Measurements from ENCODE around the gene CPXM2.

The CPXM2 gene

GRCh38 chr10:123795196-123795780 is 96.3 kb downstream of the CPXM2 start:
- DNase-seq, result no peak

DNA sequence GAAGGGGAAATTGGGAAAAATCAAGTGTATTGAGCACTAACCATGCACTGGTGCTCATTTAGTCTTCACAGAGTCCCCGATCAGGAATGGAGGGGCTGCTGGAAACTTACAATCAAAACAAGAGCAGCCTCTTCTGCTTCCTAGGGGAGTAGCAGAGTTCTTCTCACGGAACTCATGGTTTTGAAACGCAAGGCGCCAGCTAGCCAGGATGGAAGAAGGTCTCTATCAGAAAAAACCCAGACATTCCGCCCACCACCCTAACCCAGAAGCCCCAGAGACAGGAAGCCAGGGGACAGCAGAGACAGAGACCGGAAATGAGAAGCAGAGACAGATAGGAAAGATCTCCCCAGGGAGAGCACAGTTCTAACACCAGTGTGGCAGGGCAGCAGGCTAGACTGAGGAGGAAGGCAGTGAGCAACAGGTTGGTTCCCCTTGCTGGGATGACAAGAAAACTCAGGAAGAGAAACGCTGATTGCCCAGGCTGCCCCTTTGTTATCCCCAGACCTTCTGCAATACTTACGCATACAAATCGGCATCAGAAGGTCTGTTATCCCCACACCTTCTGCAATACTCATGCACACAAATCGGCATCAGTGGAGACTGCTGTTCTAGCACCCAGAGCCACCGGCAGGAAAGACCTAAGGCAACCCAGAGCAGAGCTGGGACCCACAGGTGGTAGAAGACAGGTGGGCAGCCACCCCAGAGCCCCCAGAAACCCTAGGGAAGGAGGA is 99.2 kb downstream of the CPXM2 start:
- no peak for DNase-seq

- DNase-seq, result no peak
Observed at GRCh38 chr10:123790132-123790885, 101.3 kb downstream of the CPXM2 start.

GRCh38 chr10:123788981-123789380 is 102.6 kb downstream of the CPXM2 start:
- no peak for DNase-seq

DNA sequence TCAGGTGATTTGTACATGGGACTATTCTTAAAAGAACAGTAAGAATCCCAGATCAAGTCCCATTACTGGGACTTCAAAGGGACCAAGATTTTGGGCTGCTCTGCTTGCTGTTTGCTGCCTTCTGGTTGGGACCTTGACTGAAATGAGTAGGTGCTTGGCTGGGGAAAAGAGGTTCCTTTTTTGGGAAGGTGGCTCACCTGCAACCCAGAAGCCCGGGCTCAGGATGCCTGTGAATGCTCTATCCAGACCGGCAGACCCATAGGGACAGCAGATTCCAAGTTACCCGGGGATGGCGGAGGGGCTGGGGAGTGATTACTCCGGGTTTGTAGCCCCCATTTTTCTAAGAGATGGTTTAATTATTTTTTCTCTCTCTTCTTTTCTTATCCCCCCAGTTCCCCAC is 104.0 kb downstream of the CPXM2 start:
- no peak for DNase-seq

GRCh38 chr10:123786896-123787295 is 104.7 kb downstream of the CPXM2 start:
- DNase-seq, result no peak

GRCh38 chr10:123786306-123786705 is 105.3 kb downstream of the CPXM2 start:
- DNase-seq, result no peak

DNA sequence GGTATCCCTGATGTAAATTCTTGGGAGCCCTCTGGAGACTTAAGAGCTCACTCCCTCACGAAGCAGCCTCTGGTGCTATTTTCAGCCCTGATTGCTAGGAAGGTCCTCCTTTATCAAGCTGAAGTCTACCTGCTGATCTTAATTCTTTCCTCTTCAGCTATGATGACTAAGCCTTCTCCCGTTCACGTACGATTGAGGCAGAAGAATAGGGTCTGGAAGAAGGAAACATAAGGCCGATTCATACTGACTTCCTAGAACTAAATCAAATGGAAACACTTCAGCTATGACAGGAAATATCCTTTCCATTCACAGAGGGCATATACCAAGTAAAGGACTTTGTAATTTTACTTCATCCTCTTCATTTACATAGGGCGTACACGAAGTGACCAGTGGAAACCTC is 107.0 kb downstream of the CPXM2 start:
- no peak for DNase-seq

GRCh38 chr10:123784216-123784615 is 107.4 kb downstream of the CPXM2 start:
- DNase-seq, result no peak

DNA sequence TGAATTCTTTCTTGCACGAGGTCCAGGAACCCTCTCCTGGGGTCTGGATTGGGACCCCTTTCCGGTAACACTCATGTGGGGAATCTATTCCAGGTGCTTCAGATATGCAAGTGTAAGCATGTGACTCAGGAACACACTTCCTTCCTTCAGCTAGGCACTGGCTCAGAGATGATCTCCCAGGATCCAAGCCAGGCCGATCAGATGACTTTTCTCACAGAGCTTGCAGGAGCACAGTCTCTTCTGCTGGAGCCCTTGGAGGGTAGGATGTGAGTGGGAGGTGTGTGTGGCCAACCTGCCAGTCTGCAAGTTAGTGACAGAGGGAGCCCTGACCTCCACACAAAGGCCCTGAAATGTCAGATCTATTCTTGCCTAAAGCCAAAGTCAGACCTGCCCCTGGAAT is 108.3 kb downstream of the CPXM2 start:
- DNase-seq, result no peak

DNA sequence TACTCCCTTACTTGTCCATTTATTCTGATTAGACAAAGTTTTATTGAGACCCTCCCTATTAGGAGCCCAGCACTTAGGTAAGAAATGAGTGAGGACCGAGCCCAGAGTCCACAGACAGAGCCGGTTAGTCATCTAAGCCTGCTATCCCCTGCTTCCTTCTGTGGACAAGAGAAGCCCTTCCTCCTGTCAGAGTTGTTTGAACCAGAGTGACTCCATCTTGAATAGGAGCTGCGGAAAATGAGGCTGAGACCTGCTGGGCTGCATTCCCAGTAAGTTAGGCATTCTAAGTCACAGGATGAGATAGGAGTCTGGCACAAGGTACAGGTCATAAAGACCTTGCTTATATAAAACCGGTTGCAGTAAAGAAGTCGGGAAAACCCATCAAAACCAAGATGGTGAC is 109.1 kb downstream of the CPXM2 start:
- DNase-seq, result no peak

DNA sequence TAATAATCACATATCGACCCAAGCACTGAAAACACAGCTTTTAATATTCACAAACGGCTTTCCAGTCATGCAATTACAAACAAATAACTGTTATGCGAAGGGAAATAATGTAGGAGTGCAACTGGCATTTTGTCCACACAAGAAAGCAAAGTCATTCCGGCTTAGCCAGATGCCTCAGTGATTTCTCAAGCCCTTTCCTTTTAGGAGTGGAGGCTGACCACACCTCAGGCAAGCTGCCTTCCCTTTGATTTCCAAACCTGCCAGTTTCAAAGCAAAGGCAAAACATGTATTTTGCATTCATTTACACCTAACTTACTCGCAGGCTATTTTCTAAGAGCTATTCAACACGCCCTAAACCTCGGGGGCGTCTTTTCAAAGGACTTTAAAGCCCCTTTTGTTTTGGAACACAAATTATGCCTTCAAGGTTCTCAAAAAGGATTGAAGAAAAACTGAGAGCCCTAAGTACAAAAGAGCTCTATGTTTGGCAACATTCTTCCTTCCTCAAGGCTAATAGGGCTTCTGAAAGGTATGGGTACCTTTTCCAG is 109.6 kb downstream of the CPXM2 start:
- DNase-seq, result no peak

GRCh38 chr10:123781324-123781900 is 110.2 kb downstream of the CPXM2 start:
- DNase-seq, result no peak

DNA sequence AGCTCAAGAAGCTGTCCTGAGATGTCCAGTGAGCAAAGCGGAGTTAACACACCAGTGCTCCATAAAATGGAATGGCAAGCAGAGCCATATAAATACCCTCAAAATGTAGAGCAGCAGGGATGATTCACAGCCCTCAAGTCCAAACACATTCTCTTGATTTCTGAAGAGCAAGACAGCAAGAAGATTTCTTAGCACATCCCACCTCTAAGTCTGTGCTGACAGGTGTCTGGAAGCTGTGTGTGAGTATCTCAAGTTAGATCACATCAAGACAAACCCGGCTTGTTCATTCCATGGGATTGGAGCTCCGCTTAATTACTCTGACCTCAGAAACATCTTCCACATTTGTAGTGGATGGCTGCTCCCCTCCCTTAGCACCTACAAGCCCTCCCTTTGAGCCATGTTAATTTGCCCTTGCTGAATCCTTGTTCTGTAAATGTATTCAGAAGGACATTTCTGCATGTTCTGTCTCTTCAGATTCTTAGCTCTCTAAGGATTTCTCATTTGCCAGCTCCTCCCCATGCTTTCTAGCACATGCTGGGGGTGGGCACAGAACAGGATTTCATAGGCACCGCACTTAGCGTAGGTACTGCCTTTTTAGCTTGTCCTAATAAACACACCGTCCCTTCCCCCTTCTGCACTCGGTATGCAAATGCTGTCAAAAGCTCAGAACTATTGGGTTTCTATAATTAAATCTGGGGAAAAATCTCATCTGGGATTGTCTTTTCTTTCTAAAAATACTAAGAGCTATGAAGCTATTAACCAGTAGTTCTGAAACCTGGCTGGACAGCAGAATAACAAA is 112.7 kb downstream of the CPXM2 start:
- no peak for DNase-seq

GRCh38 chr10:123777881-123778280 is 113.7 kb downstream of the CPXM2 start:
- no peak for DNase-seq

- peak; percentile 13 for DNase-seq
Observed at GRCh38 chr10:123774132-123774742, 117.4 kb downstream of the CPXM2 start.

DNA sequence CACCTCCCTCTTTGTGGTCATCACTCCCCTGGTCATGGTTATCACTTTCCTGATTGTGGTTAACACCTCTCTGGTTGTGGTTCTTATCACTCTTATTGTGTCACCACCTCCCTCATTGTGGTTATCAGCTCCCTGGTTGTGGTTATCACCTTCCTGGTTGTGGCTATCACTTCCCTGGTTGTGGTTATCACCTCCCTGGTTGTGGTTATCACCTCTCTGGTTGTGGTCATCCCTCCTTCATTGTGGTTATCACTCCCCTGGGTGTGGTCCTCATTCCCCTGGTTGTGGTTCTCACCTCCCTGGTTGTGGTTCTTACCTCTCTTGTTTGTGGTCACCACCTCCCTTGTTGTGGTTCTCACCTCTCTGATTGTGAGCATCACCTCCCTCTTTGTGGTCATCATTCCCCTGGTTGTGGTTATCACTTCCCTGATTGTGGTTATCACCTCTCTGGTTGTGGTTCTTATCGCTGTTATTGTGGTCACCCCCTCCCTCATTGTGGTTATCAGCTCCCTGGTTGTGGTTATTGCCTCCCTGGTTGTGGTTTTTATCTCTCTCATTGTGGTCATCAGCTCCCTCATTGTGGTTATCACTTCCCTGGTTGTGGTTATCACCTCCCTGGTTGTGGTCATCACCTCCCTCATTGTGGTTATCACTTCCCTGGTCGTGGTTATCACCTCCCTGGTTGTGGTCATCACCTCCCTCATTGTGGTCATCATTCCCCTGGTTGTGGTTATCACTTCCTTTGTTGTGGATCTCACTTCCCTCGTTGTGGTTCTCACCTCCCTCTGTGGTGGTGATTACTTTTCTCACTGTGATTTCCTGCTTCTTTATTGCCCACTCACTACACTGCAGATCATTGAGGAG is 118.7 kb downstream of the CPXM2 start:
- no peak for DNase-seq

DNA sequence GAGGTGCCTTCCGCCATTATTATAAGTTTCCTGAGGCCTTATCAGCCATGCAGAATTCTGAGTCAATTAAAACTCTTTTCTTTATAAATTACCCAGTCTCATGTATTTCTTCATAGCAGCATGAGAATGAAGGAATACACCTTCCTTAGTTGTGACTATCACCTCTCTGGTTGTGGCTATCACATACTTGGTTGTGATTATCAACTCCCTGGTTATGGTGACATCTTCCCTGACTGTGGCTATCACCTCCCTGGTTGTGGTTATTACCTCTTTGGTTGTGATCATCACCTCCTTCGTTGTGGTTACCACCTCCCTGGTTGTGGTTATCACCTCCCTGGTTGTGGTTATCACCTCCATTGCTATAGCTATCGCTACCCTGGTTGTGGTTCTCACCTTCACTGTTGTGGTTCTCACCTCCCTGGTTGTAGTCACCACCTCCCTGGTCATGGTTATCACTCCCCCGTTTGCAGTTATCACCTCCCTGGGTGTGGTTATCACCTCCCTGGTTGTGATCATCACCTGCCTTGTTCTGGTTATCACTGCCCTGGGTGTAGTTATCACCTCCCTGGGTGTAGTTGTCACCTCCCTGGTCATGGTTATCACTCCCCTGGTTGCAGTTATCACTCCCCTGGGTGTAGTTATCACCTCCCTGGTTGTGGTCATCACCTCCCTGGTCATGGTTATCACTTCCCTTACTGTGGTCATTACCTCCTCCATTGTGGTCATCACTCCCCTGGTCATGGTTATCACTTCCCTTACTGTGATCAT is 119.5 kb downstream of the CPXM2 start:
- no peak for DNase-seq

DNA sequence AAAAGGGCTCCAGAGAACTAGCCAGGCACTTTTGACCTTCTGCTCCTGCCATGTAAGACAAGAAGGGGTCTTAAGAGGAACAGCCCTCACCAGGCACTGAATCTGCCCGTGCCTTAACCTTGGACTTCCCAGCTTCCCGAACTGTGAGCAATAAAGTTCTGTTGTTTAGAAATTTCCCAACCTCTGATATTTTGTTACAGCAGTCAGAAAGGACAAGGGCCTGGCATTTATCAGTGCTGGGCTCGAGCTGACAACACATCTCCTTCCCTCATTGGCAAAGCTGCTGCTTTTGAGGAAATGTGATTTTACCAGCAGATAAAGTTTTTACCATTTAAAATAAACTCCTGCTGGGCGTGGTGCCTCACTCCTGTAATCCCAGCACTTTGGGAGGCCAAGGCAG is 122.0 kb downstream of the CPXM2 start:
- DNase-seq, result no peak

- DNase-seq, result no peak
Observed at GRCh38 chr10:123766761-123767160, 124.8 kb downstream of the CPXM2 start.

Data from NCI-H510A (cell line).